ENCODE results near the gene AP4S1.
"Not testable (repeated sequence)": the region's sequence is repeated elsewhere in the genome, so short reads cannot be mapped to it uniquely, and the experiment has no call there.

AP4S1 gene

GRCh38 chr14:31045501-31046080 is 20.1 kb downstream of the AP4S1 start:
- no peak for DNase-seq

GRCh38 chr14:31047503-31047902 is 22.1 kb downstream of the AP4S1 start:
- no peak for DNase-seq

- DNase-seq: no peak
These were observed 25.6 kb downstream of the AP4S1 start for GRCh38 chr14:31051023-31051422.

GRCh38 chr14:31051511-31051910 is 26.1 kb downstream of the AP4S1 start:
- no peak for DNase-seq

- DNase-seq: not testable (repeated sequence)
These were observed 27.6 kb downstream of the AP4S1 start for GRCh38 chr14:31052905-31053586.

- DNase-seq: no peak
These were observed 31.6 kb downstream of the AP4S1 start for GRCh38 chr14:31057035-31057434.

GRCh38 chr14:31057701-31058364 is 32.4 kb downstream of the AP4S1 start:
- DNase-seq: no peak

- no peak for DNase-seq
These were observed 33.9 kb downstream of the AP4S1 start for GRCh38 chr14:31059152-31059924.

- no peak for DNase-seq
These were observed 34.9 kb downstream of the AP4S1 start for GRCh38 chr14:31060253-31060875.

GRCh38 chr14:31062908-31063307 is 37.5 kb downstream of the AP4S1 start:
- not testable (repeated sequence) for DNase-seq

GRCh38 chr14:31068235-31068634 is 42.8 kb downstream of the AP4S1 start:
- no peak for DNase-seq

GRCh38 chr14:31069343-31069742 is 43.9 kb downstream of the AP4S1 start:
- DNase-seq: no peak

GRCh38 chr14:31070431-31070830 is 45.0 kb downstream of the AP4S1 start:
- DNase-seq: no peak

GRCh38 chr14:31071151-31071550 is 45.7 kb downstream of the AP4S1 start:
- no peak for DNase-seq

- no peak for DNase-seq
These were observed 49.7 kb downstream of the AP4S1 start for GRCh38 chr14:31075144-31075543.

- no peak for DNase-seq
These were observed 53.3 kb downstream of the AP4S1 start for GRCh38 chr14:31078766-31079165.

GRCh38 chr14:31080056-31080455 is 54.6 kb downstream of the AP4S1 start:
- no peak for DNase-seq

- no peak for DNase-seq
These were observed 55.0 kb downstream of the AP4S1 start for GRCh38 chr14:31080484-31080883.

- DNase-seq: no peak
These were observed 58.3 kb downstream of the AP4S1 start for GRCh38 chr14:31083781-31084180.

- no peak for DNase-seq
These were observed 58.9 kb downstream of the AP4S1 start for GRCh38 chr14:31084385-31084784.

- DNase-seq: no peak
These were observed 59.6 kb downstream of the AP4S1 start for GRCh38 chr14:31085027-31085426.

GRCh38 chr14:31086466-31086865 is 61.0 kb downstream of the AP4S1 start:
- DNase-seq: not testable (repeated sequence)
